ENCODE results near the gene OPTC. TPM values are rescaled to one million over a fixed set of nuclear protein-coding genes. Genes with fewer than 3 reads are reported as not detected.
"Not testable (repeated sequence)": the region's sequence is repeated elsewhere in the genome, so short reads cannot be mapped to it uniquely, and the experiment has no call there.

Gene OPTC
- total RNA-seq, 3 donors from 2014 or later (not counting 1 experiment from before 2014, with no cell fraction given), result not detected

DNA sequence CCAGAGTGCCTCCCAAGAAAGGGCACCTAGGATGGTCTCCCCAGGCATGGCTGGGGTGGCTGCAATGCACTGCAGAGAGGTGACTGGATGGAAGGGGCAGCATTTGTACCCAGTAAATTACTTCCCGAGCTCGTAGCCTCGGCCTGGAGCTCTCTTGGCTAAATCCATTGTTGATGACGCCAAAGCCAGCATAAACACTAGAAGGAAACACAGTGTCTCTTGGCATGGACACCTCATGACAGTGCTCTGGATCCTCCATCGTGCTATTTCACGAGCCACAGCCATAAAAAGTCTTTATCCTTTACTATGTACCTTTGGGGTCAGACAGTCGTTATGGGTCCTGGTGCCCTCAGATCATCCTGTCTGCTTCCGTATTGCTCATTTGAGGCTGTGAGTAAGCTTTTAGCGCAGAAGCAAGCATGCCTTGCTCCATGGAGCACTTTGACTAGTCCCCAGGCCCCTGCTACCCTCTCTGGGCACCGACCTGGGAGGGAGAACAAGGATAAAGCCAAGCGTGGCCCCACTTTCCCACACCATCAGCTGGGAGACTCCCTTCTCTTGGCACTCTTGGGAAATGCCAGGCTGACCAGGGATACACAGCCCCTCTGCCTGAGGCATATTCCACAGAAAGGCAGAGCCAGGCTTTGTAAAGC, 28.7 kb upstream of the OPTC start:
- Histone ChIP-seq H3K4me3 (ENCODE audit: low read length) (no peak overlapping the region), H3K36me3 (ENCODE audit: control insufficient read depth, insufficient read depth, low read length) (no peaks in the 10 kb centered on the region), H3K27ac (ENCODE audit: low read length) (no peak overlapping the region), H3K4me1 (ENCODE audit: control insufficient read depth, insufficient read depth, low read length) (no peaks in the 10 kb centered on the region), H3K9me3 (ENCODE audit: control insufficient read depth, insufficient read depth, low read length) (no peaks in the 10 kb centered on the region), H3K27me3 (ENCODE audit: control insufficient read depth, insufficient read depth, low read length) (no peaks in the 10 kb centered on the region)
- DNase-seq (no peak), ATAC-seq (no peak)
- 92% methylated on average over 11 of the region's 11 CpGs for WGBS (ENCODE audit: insufficient coverage)
- intact Hi-C loops (cut with micrococcal nuclease), result no loop called here
- H3K36me3 Mint-ChIP-seq, result no peaks in the 10 kb centered on the region
- no peaks in the 10 kb centered on the region for H3K4me1 Mint-ChIP-seq
- TF ChIP-seq, protein P1, sequence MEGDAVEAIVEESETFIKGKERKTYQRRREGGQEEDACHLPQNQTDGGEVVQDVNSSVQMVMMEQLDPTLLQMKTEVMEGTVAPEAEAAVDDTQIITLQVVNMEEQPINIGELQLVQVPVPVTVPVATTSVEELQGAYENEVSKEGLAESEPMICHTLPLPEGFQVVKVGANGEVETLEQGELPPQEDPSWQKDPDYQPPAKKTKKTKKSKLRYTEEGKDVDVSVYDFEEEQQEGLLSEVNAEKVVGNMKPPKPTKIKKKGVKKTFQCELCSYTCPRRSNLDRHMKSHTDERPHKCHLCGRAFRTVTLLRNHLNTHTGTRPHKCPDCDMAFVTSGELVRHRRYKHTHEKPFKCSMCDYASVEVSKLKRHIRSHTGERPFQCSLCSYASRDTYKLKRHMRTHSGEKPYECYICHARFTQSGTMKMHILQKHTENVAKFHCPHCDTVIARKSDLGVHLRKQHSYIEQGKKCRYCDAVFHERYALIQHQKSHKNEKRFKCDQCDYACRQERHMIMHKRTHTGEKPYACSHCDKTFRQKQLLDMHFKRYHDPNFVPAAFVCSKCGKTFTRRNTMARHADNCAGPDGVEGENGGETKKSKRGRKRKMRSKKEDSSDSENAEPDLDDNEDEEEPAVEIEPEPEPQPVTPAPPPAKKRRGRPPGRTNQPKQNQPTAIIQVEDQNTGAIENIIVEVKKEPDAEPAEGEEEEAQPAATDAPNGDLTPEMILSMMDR (IDR thresholded peaks at IDR 0.05), result no peak
- peaks cover 25 to 49% of the 10 kb centered on the region in 2 donors for H3K27me3 Mint-ChIP-seq (ENCODE audit: low read depth in 2 of 2)
- H3K27ac Mint-ChIP-seq, result no peak overlapping the region
- H3K9me3 Mint-ChIP-seq, result no peaks in the 10 kb centered on the region
- no peak overlapping the region for H3K4me3 Mint-ChIP-seq

DNA sequence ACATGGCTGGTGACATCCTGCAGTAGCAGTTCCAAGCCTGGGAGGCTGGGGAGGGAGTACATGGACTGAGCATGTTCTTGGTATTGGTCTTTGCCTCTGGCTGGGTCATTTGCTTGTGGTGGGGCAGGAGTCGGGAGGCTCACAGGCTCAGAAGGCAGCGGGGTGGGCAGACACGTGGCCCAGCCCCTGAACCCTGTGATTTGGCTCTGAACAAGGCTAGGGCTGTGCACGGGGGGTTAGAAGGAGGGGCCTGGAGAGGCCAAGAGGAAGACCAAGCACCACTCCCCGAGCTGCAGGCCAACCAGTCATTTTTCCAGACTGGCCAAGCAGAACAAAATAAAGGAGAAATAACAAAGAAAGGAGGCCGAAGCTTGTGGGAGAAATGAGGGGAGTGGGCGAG, 28.0 kb upstream of the OPTC start:
- Histone ChIP-seq H3K36me3 (ENCODE audit: control insufficient read depth, insufficient read depth, low read length) (no peaks in the 10 kb centered on the region), H3K27ac (ENCODE audit: low read length) (no peak overlapping the region), H3K4me3 (ENCODE audit: low read length) (no peak overlapping the region), H3K27me3 (ENCODE audit: control insufficient read depth, insufficient read depth, low read length) (no peaks in the 10 kb centered on the region), H3K9me3 (ENCODE audit: control insufficient read depth, insufficient read depth, low read length) (no peaks in the 10 kb centered on the region), H3K4me1 (ENCODE audit: control insufficient read depth, insufficient read depth, low read length) (no peaks in the 10 kb centered on the region)
- no peak overlapping the region for H3K4me3 Mint-ChIP-seq
- peaks cover 22 to 47% of the 10 kb centered on the region in 2 donors for H3K27me3 Mint-ChIP-seq (ENCODE audit: low read depth in 2 of 2)
- TF ChIP-seq, protein P1 (IDR thresholded peaks at IDR 0.05), result no peak
- H3K9me3 Mint-ChIP-seq, result no peaks in the 10 kb centered on the region
- intact Hi-C loops (cut with micrococcal nuclease), result no loop called here
- no peaks in the 10 kb centered on the region for H3K4me1 Mint-ChIP-seq
- no peak overlapping the region for H3K27ac Mint-ChIP-seq
- WGBS (ENCODE audit: insufficient coverage), result 65% methylated on average over 7 of the region's 7 CpGs
- ATAC-seq (no peak), DNase-seq (no peak)
- H3K36me3 Mint-ChIP-seq, result no peaks in the 10 kb centered on the region

DNA sequence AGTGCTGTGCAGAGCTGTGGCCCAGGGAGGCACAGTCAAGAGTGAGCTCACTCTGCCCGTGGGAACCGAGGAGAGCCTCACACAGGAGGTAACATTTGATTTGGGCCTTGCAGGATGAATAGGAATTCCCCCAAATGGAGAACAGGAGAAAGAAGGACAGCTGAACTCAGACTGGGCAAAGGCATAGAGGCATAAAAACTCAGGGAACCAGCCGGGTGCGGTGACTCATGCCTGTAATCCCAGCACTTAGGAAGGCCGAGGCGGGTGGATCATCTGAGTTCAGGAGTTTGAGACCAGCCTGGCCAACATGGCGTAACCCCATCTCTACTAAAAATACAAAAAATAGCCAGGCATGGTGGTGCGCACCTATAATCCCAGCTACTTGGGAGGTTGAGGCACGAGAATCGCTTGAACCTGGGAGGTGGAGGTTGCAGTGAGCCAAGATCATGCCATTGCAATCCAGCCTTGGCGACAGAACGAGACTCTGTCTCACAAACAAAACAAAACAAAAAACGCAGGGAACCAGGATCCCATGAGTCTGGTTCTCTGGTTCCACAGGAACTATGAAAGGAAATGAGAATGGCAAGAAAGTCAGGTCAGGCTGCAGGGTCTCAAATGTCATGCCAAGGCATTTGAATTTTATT, 26.9 kb upstream of the OPTC start:
- 89% methylated on average over 12 of the region's 13 CpGs for WGBS (ENCODE audit: insufficient coverage)
- H3K9me3 Mint-ChIP-seq, result not testable (repeated sequence)

DNA sequence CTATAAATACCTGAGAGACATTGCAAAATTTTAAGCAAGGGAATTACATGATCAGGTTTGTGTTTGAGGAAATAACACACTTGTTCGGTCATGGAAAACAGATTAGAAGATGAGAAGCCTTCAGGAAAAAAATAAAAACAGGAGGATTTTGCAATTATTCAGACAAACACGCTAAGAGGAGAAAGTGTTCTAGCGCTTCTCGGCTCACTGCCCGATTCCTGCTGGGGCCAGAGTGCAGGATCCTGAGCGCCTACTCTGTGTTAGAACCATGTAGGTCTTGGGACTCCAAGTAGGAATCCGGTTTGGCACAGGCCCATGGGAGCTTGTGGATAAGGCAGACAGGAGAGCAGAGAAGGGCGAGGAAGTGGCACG, 26.4 kb upstream of the OPTC start:
- DNase-seq, result no peak
- WGBS (ENCODE audit: insufficient coverage), result 94% methylated on average over 9 of the region's 9 CpGs
- Mint-ChIP-seq H3K27me3 (ENCODE audit: low read depth in 2 of 2) (peaks cover 20 to 38% of the 10 kb centered on the region in 2 donors), H3K27ac (no peak overlapping the region), H3K4me3 (no peak overlapping the region), H3K4me1 (no peaks in the 10 kb centered on the region), H3K36me3 (no peaks in the 10 kb centered on the region), H3K9me3 (no peaks in the 10 kb centered on the region)
- no peak for ATAC-seq
- H3K4me3 ChIP-seq (ENCODE audit: low read length), result no peak overlapping the region
- no peaks in the 10 kb centered on the region for H3K4me1 ChIP-seq (ENCODE audit: control insufficient read depth, insufficient read depth, low read length)
- no peaks in the 10 kb centered on the region for H3K36me3 ChIP-seq (ENCODE audit: control insufficient read depth, insufficient read depth, low read length)
- H3K27me3 ChIP-seq (ENCODE audit: control insufficient read depth, insufficient read depth, low read length), result no peaks in the 10 kb centered on the region
- intact Hi-C loops (cut with micrococcal nuclease), result no loop called here
- H3K9me3 ChIP-seq (ENCODE audit: control insufficient read depth, insufficient read depth, low read length), result no peaks in the 10 kb centered on the region
- no peak overlapping the region for H3K27ac ChIP-seq (ENCODE audit: low read length)
- TF ChIP-seq, protein P1 (IDR thresholded peaks at IDR 0.05), result no peak

More for the DNA sequence above, 26.9 kb upstream of the OPTC start:
- H3K27ac ChIP-seq (ENCODE audit: low read length); H3K36me3 ChIP-seq (ENCODE audit: control insufficient read depth, insufficient read depth, low read length); ATAC-seq; H3K4me3 Mint-ChIP-seq; H3K9me3 ChIP-seq (ENCODE audit: control insufficient read depth, insufficient read depth, low read length); H3K27ac Mint-ChIP-seq; H3K4me1 Mint-ChIP-seq; H3K4me1 ChIP-seq (ENCODE audit: control insufficient read depth, insufficient read depth, low read length); DNase-seq; H3K4me3 ChIP-seq (ENCODE audit: low read length); H3K36me3 Mint-ChIP-seq; H3K27me3 ChIP-seq (ENCODE audit: control insufficient read depth, insufficient read depth, low read length); intact Hi-C loops (cut with micrococcal nuclease): not testable (repeated sequence)
- peaks cover 16 to 39% of the 10 kb centered on the region in 2 donors for H3K27me3 Mint-ChIP-seq (ENCODE audit: low read depth in 2 of 2)
